GM21825 (cell line): ENCODE measurements around the gene GZMM.

ENCODE experiments used
- ATAC-seq: cut with Tn5 transposase; IDR thresholded peaks from one replicate; pipeline ENCODE4 v1.9.1; 2021; ENCODE audit warnings: mild to moderate bottlenecking, moderate library complexity; ENCODE audit not compliant: unreplicated experiment

GZMM gene

GRCh38 chr19:558770-559439, 15.1 kb downstream of the GZMM start:
- no peak for ATAC-seq

- no peak for ATAC-seq
These were observed 16.3 kb downstream of the GZMM start for GRCh38 chr19:560121-560520.

GRCh38 chr19:566403-566802, 22.6 kb downstream of the GZMM start:
- no peak for ATAC-seq

- ATAC-seq, result no peak
These were observed 23.0 kb downstream of the GZMM start for GRCh38 chr19:566844-567243.

GRCh38 chr19:567296-567900, 23.5 kb downstream of the GZMM start:
- ATAC-seq, result no peak

GRCh38 chr19:570251-570686, 26.4 kb downstream of the GZMM start:
- no peak for ATAC-seq

- no peak for ATAC-seq
These were observed 27.2 kb downstream of the GZMM start for GRCh38 chr19:570937-571565.

GRCh38 chr19:571566-571974, 27.7 kb downstream of the GZMM start:
- no peak for ATAC-seq

GRCh38 chr19:572140-572742, 28.4 kb downstream of the GZMM start, which contains the start of gene BSG:
Gene BSG (plus strand): TSS chr19:572596. CDS start chr19:572635, 39 bp downstream.
- ATAC-seq, result peak; percentile 56

- ATAC-seq, result peak; percentile 31
These were observed 29.1 kb downstream of the GZMM start for GRCh38 chr19:572743-573518.

- ATAC-seq, result no peak
These were observed 29.6 kb downstream of the GZMM start for GRCh38 chr19:573519-573825.

GRCh38 chr19:574658-575526, 31.0 kb downstream of the GZMM start:
- no peak for ATAC-seq

- no peak for ATAC-seq
These were observed 32.0 kb downstream of the GZMM start for GRCh38 chr19:575527-576506.

- no peak for ATAC-seq
These were observed 33.0 kb downstream of the GZMM start for GRCh38 chr19:576768-577438.

GRCh38 chr19:577439-578392, 33.9 kb downstream of the GZMM start:
- no peak for ATAC-seq

- ATAC-seq, result no peak
These were observed 35.4 kb downstream of the GZMM start for GRCh38 chr19:579111-579841.

- ATAC-seq, result no peak
These were observed 35.9 kb downstream of the GZMM start for GRCh38 chr19:579842-580155.
